Ovary (tissue), 9 donors: ENCODE results near the gene RFPL2. TPM values are rescaled to one million over a fixed set of nuclear protein-coding genes. Genes with fewer than 3 reads are reported as not detected.

Experiments used
- DNase-seq, 5 donors: peaks; one replicate each; pipeline ENCODE4 v3.0.0-alpha.2; 2019 to 2020
- H3K27ac ChIP-seq, 2 donors: fragments of 200-600 bp; one replicate each; pipeline versions ENCODE4 v1.5.1 to v1.8.0; 2019 to 2022
- H3K27me3 ChIP-seq: fragments of 200-600 bp; one replicate; pipeline ENCODE4 v1.8.0; 2022
- H3K36me3 ChIP-seq: fragments of 200-600 bp; sonication (generic); one replicate; pipeline ENCODE4 v1.5.1; 2019
- H3K4me1 ChIP-seq: one replicate; pipeline ENCODE4 v1.8.1; 2013; ENCODE audit warnings: mild to moderate bottlenecking, moderate library complexity; ENCODE audit not compliant: insufficient read depth
- H3K4me3 ChIP-seq: fragments of 200-600 bp; sonication (generic); one replicate; pipeline ENCODE4 v1.5.1; 2017
- H3K9me3 ChIP-seq, 2 donors: fragments of 200-600 bp in 1 of 2; sonication (generic) in 1 of 2; one replicate each; pipeline versions ENCODE4 v1.5.1 to v1.8.1; 2013 to 2019; ENCODE audit warnings: mild to moderate bottlenecking in 1 of 2, moderate library complexity in 1 of 2
- CTCF ChIP-seq, 3 donors: fragments of 450-650 bp in 2 of 3; fragments of 200-600 bp in 1 of 3; IDR thresholded peaks; one replicate each; pipeline versions ENCODE4 v1.5.1 to v1.8.0; 2016 to 2022; ENCODE audit warnings: antibody characterized with exemption in 3 of 3, mild to moderate bottlenecking in 1 of 3
- EP300 ChIP-seq: sonication (generic); formaldehyde crosslinking; IDR thresholded peaks from one replicate; pipeline ENCODE4 v1.6.1; 2017; ENCODE audit warnings: antibody characterized with exemption
- POLR2A ChIP-seq: fragments of 450-650 bp; IDR thresholded peaks from one replicate; pipeline ENCODE4 v1.6.1; 2017; ENCODE audit warnings: antibody characterized with exemption, mild to moderate bottlenecking, moderate library complexity
- WGBS, 3 donors: extraction: QIAGEN DNeasy Blood & Tissue Kit in 1 of 3; methylation state at CpG; one replicate each; pipeline versions ENCODE4 v1.1.5 to v1.1.7; 2013 to 2017; 5-methylcytosine and 5-hydroxymethylcytosine counted together
- intact Hi-C, 4 donors: fragments of 100-400 bp; cut with DNase I; formaldehyde crosslinking; loops; one replicate each; pipeline versions ENCODE4 v1.11.0 to v1.15.1; 2022 to 2023
- polyA plus RNA-seq, 2 donors: library from polyadenylated mRNA; stranded (reverse); fragments of 200-250 nt in 1 of 2; fragments of 350-450 nt in 1 of 2; fragmentation: Illumina TruSeq in 1 of 2; extraction: RNeasy Lipid Tissue Mini Kit (QIAGEN cat#74804) in 1 of 2; gene quantifications; one replicate each; pipeline ENCODE4 v1.2.3, GENCODE V29; 2013 to 2014
- total RNA-seq, 7 donors: library from RNA; depleted of rRNA in 2 of 7; stranded (reverse); fragments of >200 nt in 2 of 7; fragmentation: NEBNext Ultra II Directional in 3 of 7; extraction: Animal tissue kit (Norgen Biotek cat#: 25700) in 3 of 7; gene quantifications; one replicate each; pipeline versions ENCODE4 v1.1.0 to v1.2.4, GENCODE V29; 2016 to 2023
- donor health status: DM: no; HTN: no; CAD: no; lungs with moderate emphysema.
- donor health status: DM: no; HTN: no; CAD: no.
- donor health status: Bipolar disorder and iron deficiency.
- donor health status: DM: yes; HTN: yes; CAD: no.
- donor health status: DM: no; HTN: no; CAD: no.
- donor health status: DM: yes; HTN: yes; CAD: no.

Gene RFPL2
- total and polyA plus RNA-seq, 9 donors, result not detected

GRCh38 chr22:32185821-32186220, 19.1 kb downstream of the RFPL2 start:
- no peak overlapping the region for H3K4me3 ChIP-seq
- 81 to 83% (median 82%) methylated on average over 3 of the region's 3 CpGs for WGBS, 3 donors
- DNase-seq, result no peak
- H3K27ac ChIP-seq, result no peak overlapping the region
- TF ChIP-seq POLR2A (no peak), CTCF (IDR thresholded peaks at IDR 0.05) (no peak), EP300 (no peak)
- intact Hi-C loops, result no loop called here
- no peaks in the 10 kb centered on the region for H3K27me3 ChIP-seq
- no peaks in the 10 kb centered on the region for H3K9me3 ChIP-seq
- H3K36me3 ChIP-seq, result no peaks in the 10 kb centered on the region
- no peaks in the 10 kb centered on the region for H3K4me1 ChIP-seq

- Histone ChIP-seq H3K4me1 (no peaks in the 10 kb centered on the region), H3K27me3 (no peaks in the 10 kb centered on the region), H3K9me3 (no peaks in the 10 kb centered on the region), H3K4me3 (no peak overlapping the region), H3K27ac (no peak overlapping the region), H3K36me3 (no peaks in the 10 kb centered on the region)
- no peak for TF ChIP-seq POLR2A
- no peak for TF ChIP-seq CTCF (IDR thresholded peaks at IDR 0.05)
- no peak for TF ChIP-seq EP300
- intact Hi-C loops, result no loop called here
- DNase-seq, result no peak
- WGBS, 3 donors, result 16 to 60% (median 47%) methylated on average over 3 of the region's 3 CpGs
These were observed 21.2 kb downstream of the RFPL2 start for GRCh38 chr22:32183625-32184024.

- H3K27me3 ChIP-seq, result no peaks in the 10 kb centered on the region
- H3K4me3 ChIP-seq, result no peak overlapping the region
- no peaks in the 10 kb centered on the region for H3K36me3 ChIP-seq
- H3K27ac ChIP-seq, result no peak overlapping the region
- no peaks in the 10 kb centered on the region for H3K4me1 ChIP-seq
- no peak for DNase-seq
- WGBS, 3 donors, result 72 to 79% (median 79%) methylated on average over 6 of the region's 6 CpGs
- no peak for TF ChIP-seq POLR2A
- intact Hi-C loops, result no loop called here
- no peaks in the 10 kb centered on the region for H3K9me3 ChIP-seq
These were observed 23.8 kb downstream of the RFPL2 start for GRCh38 chr22:32181043-32181442.

GRCh38 chr22:32177221-32177765, 27.6 kb downstream of the RFPL2 start:
- Histone ChIP-seq H3K4me3 (no peak overlapping the region), H3K36me3 (no peaks in the 10 kb centered on the region), H3K9me3 (no peaks in the 10 kb centered on the region), H3K27me3 (no peaks in the 10 kb centered on the region), H3K27ac (no peak overlapping the region), H3K4me1 (no peaks in the 10 kb centered on the region)
- TF ChIP-seq POLR2A, result no peak
- TF ChIP-seq EP300, result no peak
- no peak for TF ChIP-seq CTCF (IDR thresholded peaks at IDR 0.05)
- intact Hi-C loops, result no loop called here
- no peak for DNase-seq
- WGBS, 3 donors, result 85 to 86% (median 85%) methylated on average over 8 of the region's 8 CpGs

GRCh38 chr22:32175683-32176644, 28.9 kb downstream of the RFPL2 start:
- no peaks in the 10 kb centered on the region for H3K36me3 ChIP-seq
- no peaks in the 10 kb centered on the region for H3K9me3 ChIP-seq
- no peaks in the 10 kb centered on the region for H3K27me3 ChIP-seq
- no peaks in the 10 kb centered on the region for H3K4me1 ChIP-seq
- WGBS, 3 donors, result 4 to 5% (median 4%) methylated on average over 35 to 73 of the region's 73 CpGs
- no peak overlapping the region for H3K4me3 ChIP-seq
- no peak overlapping the region for H3K27ac ChIP-seq
- DNase-seq, result no peak
- TF ChIP-seq POLR2A (no peak), CTCF (IDR thresholded peaks at IDR 0.05) (no peak), EP300 (no peak)
- intact Hi-C loops, result no loop called here
